Stimulated activated naive CD8-positive, alpha-beta T cell treated with anti-CD3 and anti-CD28 coated beads, Interleukin-15, Interleukin-2, amounts not matched to agents 100 U/mL and 50 U/mL, for 24 hours (primary cell): ENCODE results near the gene OOSP1.
"Not testable (repeated sequence)": the region's sequence is repeated elsewhere in the genome, so short reads cannot be mapped to it uniquely, and the experiment has no call there.

Source experiments
- ATAC-seq: fragments of 150-1000 bp; cut with Tn5 transposase; one replicate; pipeline ENCODE4 v1.10.0; 2021
- DNase-seq: peaks from one replicate; pipeline ENCODE4 v3.0.0; 2021

OOSP1 gene

GRCh38 chr11:59960502-59961381 is 22.5 kb downstream of the OOSP1 start:
- ATAC-seq (no peak), DNase-seq (no peak)

- DNase-seq (no peak), ATAC-seq (no peak)
Measured at GRCh38 chr11:59962107-59962482, 23.9 kb downstream of the OOSP1 start.

- no peak for ATAC-seq
- DNase-seq = no peak
Measured at GRCh38 chr11:59963733-59964132, 25.5 kb downstream of the OOSP1 start, which contains the start of gene OOSP4A. Gene OOSP4A, plus strand, starts transcription at chr11:59964033. Its CDS starts 0 bp downstream, at chr11:59964033.

- ATAC-seq (no peak), DNase-seq (no peak)
Measured at GRCh38 chr11:59965424-59965823, 27.2 kb downstream of the OOSP1 start.

GRCh38 chr11:59966201-59966600 is 28.0 kb downstream of the OOSP1 start:
- ATAC-seq = no peak
- no peak for DNase-seq

- ATAC-seq (no peak), DNase-seq (no peak)
Measured at GRCh38 chr11:59967677-59968394, 29.6 kb downstream of the OOSP1 start.

GRCh38 chr11:59968395-59968783 is 30.2 kb downstream of the OOSP1 start:
- ATAC-seq (no peak), DNase-seq (no peak)

GRCh38 chr11:59973097-59973496 is 34.9 kb downstream of the OOSP1 start:
- ATAC-seq (no peak), DNase-seq (no peak)

GRCh38 chr11:59981106-59981770 is 43.0 kb downstream of the OOSP1 start:
- no peak for ATAC-seq
- no peak for DNase-seq

- not testable (repeated sequence) for ATAC-seq, DNase-seq
Measured at GRCh38 chr11:59982037-59982436, 43.8 kb downstream of the OOSP1 start.

- ATAC-seq (no peak), DNase-seq (no peak)
Measured at GRCh38 chr11:59983212-59983611, 45.0 kb downstream of the OOSP1 start.

GRCh38 chr11:59984368-59984767 is 46.1 kb downstream of the OOSP1 start:
- no peak for DNase-seq

GRCh38 chr11:59990421-59990820 is 52.2 kb downstream of the OOSP1 start:
- DNase-seq (no peak), ATAC-seq (no peak)

More at GRCh38 chr11:59984368-59984767, 46.1 kb downstream of the OOSP1 start:
- no peak for ATAC-seq

- no peak for DNase-seq
- ATAC-seq = no peak
Measured at GRCh38 chr11:59992425-59992824, 54.2 kb downstream of the OOSP1 start.

GRCh38 chr11:59997800-59998199 is 59.6 kb downstream of the OOSP1 start:
- ATAC-seq = no peak
- no peak for DNase-seq

- no peak for ATAC-seq
Measured at GRCh38 chr11:59999691-60000090, 61.5 kb downstream of the OOSP1 start.

GRCh38 chr11:60003729-60004128 is 65.5 kb downstream of the OOSP1 start:
- DNase-seq = no peak
- no peak for ATAC-seq

More at GRCh38 chr11:59999691-60000090, 61.5 kb downstream of the OOSP1 start:
- no peak for DNase-seq

GRCh38 chr11:60005360-60005759 is 67.1 kb downstream of the OOSP1 start:
- DNase-seq (no peak), ATAC-seq (no peak)
